AG09319 (cell line): ENCODE results near the gene DPYD.
A peak's percentile ranks its signal among the peaks of the same experiment; 100 is the strongest.

Experiments
- DNase-seq: peaks from one replicate; pipeline ENCODE4 v3.0.0-alpha.2; 2010; ENCODE audit warnings: low read depth; ENCODE audit errors: extremely low read depth
- CTCF ChIP-seq: IDR thresholded peaks from 2 replicates; pipeline ENCODE4 v1.5.1; 2011; ENCODE audit warnings: low read depth, mild to moderate bottlenecking, inconsistent platforms, low read length, moderate library complexity

The DPYD gene

GRCh38 chr1:97204468-97204867 lies 716.4 kb downstream of the DPYD start:
- DNase-seq: no peak
- no peak for TF ChIP-seq CTCF

GRCh38 chr1:97202481-97203380 lies 718.1 kb downstream of the DPYD start:
- no peak for DNase-seq
- TF ChIP-seq CTCF: no peak

GRCh38 chr1:97201641-97202040 lies 719.2 kb downstream of the DPYD start:
- no peak for TF ChIP-seq CTCF
- no peak for DNase-seq

GRCh38 chr1:97200595-97200994 lies 720.2 kb downstream of the DPYD start:
- TF ChIP-seq CTCF: no peak
- no peak for DNase-seq

- DNase-seq: no peak
These were observed 723.9 kb downstream of the DPYD start for GRCh38 chr1:97196825-97197516.

GRCh38 chr1:97192872-97193572 lies 727.8 kb downstream of the DPYD start:
- peak; percentile 37 for TF ChIP-seq CTCF
- peak; percentile 79 for DNase-seq

More at GRCh38 chr1:97196825-97197516, 723.9 kb downstream of the DPYD start:
- TF ChIP-seq CTCF: no peak
